HepG2 (cell line): Measurements from ENCODE around the gene SLC25A23. TPM values are rescaled to one million over a fixed set of nuclear protein-coding genes. Genes with fewer than 3 reads are reported as not detected.

Source experiments
- AGO2 ChIP-seq: fragments of 200-400 bp; formaldehyde crosslinking; optimal IDR thresholded peaks from 2 replicates; pipeline ENCODE3; 2017; ENCODE audit warnings: mild to moderate bottlenecking, low read depth, low read length, moderate library complexity
- CREB1 ChIP-seq, 2 experiments: fragments of 450-650 bp in 1 of 2; IDR thresholded peaks; 2 replicates each; pipeline ENCODE4 v1.6.1; 2016 to 2017; ENCODE audit warnings: control low read depth in 1 of 2, mild to moderate bottlenecking in 1 of 2, missing compliant biosample characterization in 1 of 2, missing genetic modification characterization in 1 of 2
- DMTF1 ChIP-seq: sonication (generic); formaldehyde crosslinking; IDR thresholded peaks from 2 replicates; pipeline ENCODE4 v1.4.0; 2020; ENCODE audit warnings: mild to moderate bottlenecking, missing genetic modification reagents
- HNF1A ChIP-seq, 2 experiments: sonication (generic) in 1 of 2; formaldehyde crosslinking in 1 of 2; IDR thresholded peaks; 2 replicates each; pipeline versions ENCODE4 v1.4.0 to v1.6.1; 2016 to 2020; ENCODE audit warnings: borderline replicate concordance in 1 of 2, low read depth in 1 of 2, mild to moderate bottlenecking in 1 of 2, missing genetic modification reagents in 1 of 2
- KLF15 ChIP-seq: sonication (generic); formaldehyde crosslinking; IDR thresholded peaks from 2 replicates; pipeline ENCODE4 v1.8.1; 2023; ENCODE audit warnings: borderline replicate concordance, mild to moderate bottlenecking, inconsistent platforms, missing genetic modification reagents, mixed read lengths
- KLF9 ChIP-seq: IDR thresholded peaks from 2 replicates; pipeline ENCODE4 v1.6.1; 2016; ENCODE audit warnings: low read depth
- KMT2B ChIP-seq: IDR thresholded peaks from 2 replicates; pipeline ENCODE4 v1.6.1; 2016; ENCODE audit warnings: missing genetic modification reagents, missing compliant biosample characterization
- MNT ChIP-seq: fragments of 450-650 bp; IDR thresholded peaks from 2 replicates; pipeline ENCODE4 v1.6.1; 2016
- MXD1 ChIP-seq: sonication (generic); formaldehyde crosslinking; IDR thresholded peaks from 2 replicates; pipeline ENCODE4 v1.4.0; 2020; ENCODE audit warnings: mild to moderate bottlenecking, missing genetic modification reagents
- NBN ChIP-seq: fragments of 450-650 bp; conservative IDR thresholded peaks from 2 replicates; pipeline ENCODE4 v1.6.1; 2017
- PAF1 ChIP-seq: IDR thresholded peaks from 2 replicates; pipeline ENCODE4 v1.6.1; 2016; ENCODE audit warnings: missing genetic modification reagents, missing compliant biosample characterization
- SNAI1 ChIP-seq: sonication (generic); formaldehyde crosslinking; IDR thresholded peaks from 2 replicates; pipeline ENCODE4 v1.5.0; 2020; ENCODE audit warnings: mild to moderate bottlenecking, missing genetic modification reagents, borderline replicate concordance
- SP4 ChIP-seq: sonication (generic); formaldehyde crosslinking; IDR thresholded peaks from 2 replicates; pipeline ENCODE4 v1.8.1; 2023; ENCODE audit warnings: mild to moderate bottlenecking, missing genetic modification reagents
- SP5 ChIP-seq: IDR thresholded peaks from 2 replicates; pipeline ENCODE4 v1.6.1; 2016; ENCODE audit warnings: low read depth, borderline replicate concordance
- YEATS4 ChIP-seq: sonication (generic); formaldehyde crosslinking; IDR thresholded peaks from 2 replicates; pipeline ENCODE4 v1.4.0; 2020; ENCODE audit warnings: missing genetic modification reagents, borderline replicate concordance
- ZBTB7B ChIP-seq: sonication (generic); formaldehyde crosslinking; IDR thresholded peaks from 2 replicates; pipeline ENCODE4 v1.4.0; 2020; ENCODE audit warnings: missing genetic modification reagents
- ZFX ChIP-seq: sonication (generic); formaldehyde crosslinking; IDR thresholded peaks from 2 replicates; pipeline ENCODE4 v1.4.0; 2020; ENCODE audit warnings: mild to moderate bottlenecking, low read depth, missing genetic modification reagents, moderate library complexity
- ZMAT5 ChIP-seq: sonication (generic); formaldehyde crosslinking; IDR thresholded peaks from 2 replicates; pipeline ENCODE4 v1.5.0; 2020; ENCODE audit warnings: mild to moderate bottlenecking, low read depth, missing genetic modification reagents, borderline replicate concordance
- ZNF234 ChIP-seq: sonication (generic); formaldehyde crosslinking; conservative IDR thresholded peaks from 2 replicates; pipeline ENCODE4 v1.5.1; 2020; ENCODE audit warnings: mild to moderate bottlenecking, missing genetic modification reagents
- ZNF652 ChIP-seq: IDR thresholded peaks from 2 replicates; pipeline ENCODE4 v1.6.1; 2016; ENCODE audit warnings: low read depth, borderline replicate concordance
- ZSCAN31 ChIP-seq: sonication (generic); formaldehyde crosslinking; IDR thresholded peaks from 2 replicates; pipeline ENCODE4 v1.5.0; 2020; ENCODE audit warnings: low read depth, mild to moderate bottlenecking, missing genetic modification reagents
- polyA plus RNA-seq, 8 experiments: library from polyadenylated mRNA; depleted of rRNA in 3 of 8; stranded (reverse) in 7 of 8; unstranded in 1 of 8; fragments of >200 nt; fragmentation: Illumina TruSeq in 4 of 8; extraction: Trizol in 4 of 8; gene quantifications; 2 replicates each; pipeline versions ENCODE4 v1.2.1 to v1.2.3, GENCODE V29; 2011 to 2016; ENCODE audit warnings: low read depth in 4 of 8, missing spikeins in 1 of 8, mixed read lengths in 1 of 8; ENCODE audit not compliant: insufficient read depth in 1 of 8
- total RNA-seq, 5 experiments: library from RNA; depleted of rRNA; stranded (reverse); fragments of >200 nt; fragmentation: Illumina TruSeq; extraction: Trizol; gene quantifications; 2 replicates each; pipeline ENCODE4 v1.2.3, GENCODE V29; 2016; ENCODE audit warnings: low read depth in 1 of 5

The SLC25A23 gene
- total and polyA plus RNA-seq, 2 of the 13 experiments (the other 11 are each of a cell fraction or from before 2014, with no cell fraction given) = 12.4 to 15.2 TPM

- TF ChIP-seq HNF1A (IDR thresholded peaks at IDR 0.05; ENCODE audit: low read depth) = no peak
- no peak for TF ChIP-seq HNF1A (CRISPR knock-in tag; IDR thresholded peaks at IDR 0.05; ENCODE audit: borderline replicate concordance)
- TF ChIP-seq NBN = no peak
- no peak for TF ChIP-seq MXD1
- no peak for TF ChIP-seq SP4 (CRISPR knock-in tag)
- peak; percentile 44; the same call in 1 of the 2 replicates for TF ChIP-seq YEATS4 (CRISPR knock-in tag)
- TF ChIP-seq PAF1 (CRISPR knock-in tag) = no peak
- TF ChIP-seq DMTF1 = no peak
- no peak for TF ChIP-seq ZMAT5 (CRISPR knock-in tag)
- TF ChIP-seq ZFX (CRISPR knock-in tag) = peak; percentile 85
- no peak for TF ChIP-seq ZNF234
- no peak for TF ChIP-seq KMT2B (CRISPR knock-in tag)
- no peak for TF ChIP-seq KLF9 (CRISPR knock-in tag)
- no peak for TF ChIP-seq SNAI1
- TF ChIP-seq MNT = no peak
- TF ChIP-seq CREB1 (IDR thresholded peaks at IDR 0.05) = no peak; the same call in 1 of the 2 replicates
- no peak for TF ChIP-seq CREB1 (CRISPR knock-in tag; IDR thresholded peaks at IDR 0.05)
- no peak for TF ChIP-seq ZNF652 (CRISPR knock-in tag)
- no peak for TF ChIP-seq AGO2
- TF ChIP-seq ZBTB7B = no peak
- TF ChIP-seq ZSCAN31 (CRISPR knock-in tag) = no peak
- TF ChIP-seq KLF15 (CRISPR knock-in tag) = no peak
- TF ChIP-seq SP5 = no peak
Observed at GRCh38 chr19:6424195-6424938, 35.2 kb downstream of the SLC25A23 start, which contains the start of gene KHSRP (continued).
